Liver (tissue), 9 donors: ENCODE results near the gene GBA2. TPM values are rescaled to one million over a fixed set of nuclear protein-coding genes. Genes with fewer than 3 reads are reported as not detected.

ENCODE experiments used
- DNase-seq: peaks from one replicate; pipeline ENCODE4 v3.0.0-alpha.2; 2017; ENCODE audit warnings: low spot score
- H3K27ac ChIP-seq, 2 donors: one replicate each; pipeline ENCODE4 v1.7.0; 2013; ENCODE audit warnings: inconsistent platforms in 2 of 2, low read length in 2 of 2, control low read depth in 1 of 2, low read depth in 1 of 2, mild to moderate bottlenecking in 1 of 2
- H3K27me3 ChIP-seq, 4 donors: one replicate each; pipeline versions ENCODE4 v1.6.1 to v1.7.0; 2013; ENCODE audit warnings: low read length in 3 of 4, inconsistent platforms in 1 of 4, mild to moderate bottlenecking in 1 of 4, moderate library complexity in 1 of 4; ENCODE audit not compliant: control insufficient read depth in 4 of 4, insufficient read depth in 4 of 4
- H3K36me3 ChIP-seq, 4 donors: one replicate each; pipeline versions ENCODE4 v1.6.1 to v1.7.0; 2013; ENCODE audit warnings: low read length in 3 of 4, mild to moderate bottlenecking in 3 of 4, low read depth in 1 of 4, moderate library complexity in 1 of 4; ENCODE audit not compliant: control insufficient read depth in 4 of 4, insufficient read depth in 3 of 4
- H3K4me1 ChIP-seq, 4 donors: one replicate each; pipeline versions ENCODE4 v1.6.1 to v1.7.0; 2013; ENCODE audit warnings: low read length in 3 of 4, mild to moderate bottlenecking in 3 of 4, moderate library complexity in 1 of 4; ENCODE audit not compliant: control insufficient read depth in 4 of 4, insufficient read depth in 4 of 4
- H3K4me3 ChIP-seq, 3 donors: one replicate each; pipeline versions ENCODE4 v1.6.1 to v1.7.0; 2013; ENCODE audit warnings: low read length in 3 of 3, control low read depth in 1 of 3, low read depth in 1 of 3, mild to moderate bottlenecking in 1 of 3
- H3K9ac ChIP-seq, 2 donors: one replicate each; pipeline ENCODE4 v1.7.0; 2013; ENCODE audit warnings: low read length in 2 of 2, mild to moderate bottlenecking in 2 of 2, moderate library complexity in 2 of 2, control low read depth in 1 of 2, low read depth in 1 of 2
- H3K9me3 ChIP-seq, 4 donors: one replicate each; pipeline versions ENCODE4 v1.6.1 to v1.7.0; 2013; ENCODE audit warnings: low read length in 3 of 4; ENCODE audit not compliant: control insufficient read depth in 4 of 4
- ATF3 ChIP-seq: IDR thresholded peaks from 2 replicates; pipeline ENCODE4 v1.6.1; 2016; ENCODE audit warnings: antibody characterized with exemption
- CTCF ChIP-seq: fragments of 150-350 bp; IDR thresholded peaks from 2 replicates; pipeline ENCODE4 v1.5.1; 2017; ENCODE audit warnings: improper control_type of control experiment, low read depth, low read length; ENCODE audit not compliant: missing input control
- EGR1 ChIP-seq, 2 donors: IDR thresholded peaks; 2 replicates each; pipeline ENCODE4 v1.6.1; 2016 to 2018; ENCODE audit warnings: antibody characterized with exemption in 2 of 2, low read depth in 2 of 2
- FOXA1 ChIP-seq: IDR thresholded peaks from 2 replicates; pipeline ENCODE4 v1.6.1; 2016; ENCODE audit warnings: antibody characterized with exemption
- FOXA2 ChIP-seq: IDR thresholded peaks from 2 replicates; pipeline ENCODE4 v1.6.1; 2016; ENCODE audit warnings: antibody characterized with exemption
- GABPA ChIP-seq, 2 donors: IDR thresholded peaks in 1 of 2; conservative IDR thresholded peaks in 1 of 2; 2 replicates each; pipeline ENCODE4 v1.6.1; 2016; ENCODE audit warnings: antibody characterized with exemption in 2 of 2, mild to moderate bottlenecking in 1 of 2, moderate library complexity in 1 of 2
- HNF4A ChIP-seq, 2 donors: conservative IDR thresholded peaks; 2 replicates each; pipeline ENCODE4 v1.6.1; 2016; ENCODE audit warnings: antibody characterized with exemption in 2 of 2, mild to moderate bottlenecking in 2 of 2
- HNF4G ChIP-seq: IDR thresholded peaks from 2 replicates; pipeline ENCODE4 v1.6.1; 2016; ENCODE audit warnings: antibody characterized with exemption
- JUND ChIP-seq, 2 donors: IDR thresholded peaks; 2 replicates each; pipeline ENCODE4 v1.6.1; 2016; ENCODE audit warnings: antibody characterized with exemption in 2 of 2
- MAX ChIP-seq: IDR thresholded peaks from 2 replicates; pipeline ENCODE4 v1.6.1; 2016; ENCODE audit warnings: antibody characterized with exemption
- NR2F2 ChIP-seq: IDR thresholded peaks from 2 replicates; pipeline ENCODE4 v1.6.1; 2016; ENCODE audit warnings: antibody characterized with exemption
- RAD21 ChIP-seq, 2 donors: IDR thresholded peaks; 2 replicates each; pipeline ENCODE4 v1.6.1; 2016; ENCODE audit warnings: antibody characterized with exemption in 2 of 2, mild to moderate bottlenecking in 2 of 2
- REST ChIP-seq: IDR thresholded peaks from 2 replicates; pipeline ENCODE4 v1.6.1; 2016; ENCODE audit warnings: antibody characterized with exemption, mild to moderate bottlenecking
- RXRA ChIP-seq, 2 donors: IDR thresholded peaks; 2 replicates each; pipeline ENCODE4 v1.6.1; 2017 to 2018; ENCODE audit warnings: antibody characterized with exemption in 2 of 2, mild to moderate bottlenecking in 1 of 2
- SP1 ChIP-seq: IDR thresholded peaks from 2 replicates; pipeline ENCODE4 v1.6.1; 2018; ENCODE audit warnings: antibody characterized with exemption, mild to moderate bottlenecking
- TAF1 ChIP-seq: conservative IDR thresholded peaks from 2 replicates; pipeline ENCODE4 v1.6.1; 2016; ENCODE audit warnings: antibody characterized with exemption, mild to moderate bottlenecking
- YY1 ChIP-seq: IDR thresholded peaks from 2 replicates; pipeline ENCODE4 v1.6.1; 2016; ENCODE audit warnings: antibody characterized with exemption, mild to moderate bottlenecking
- ZBTB33 ChIP-seq: IDR thresholded peaks from 2 replicates; pipeline ENCODE4 v1.6.1; 2016; ENCODE audit warnings: antibody characterized with exemption
- WGBS: extraction: QIAGEN DNeasy Blood & Tissue Kit; methylation state at CpG from one replicate; pipeline ENCODE4 v1.1.7; 2013; 5-methylcytosine and 5-hydroxymethylcytosine counted together
- polyA plus RNA-seq, 2 donors: library from polyadenylated mRNA; stranded (reverse) in 1 of 2; unstranded in 1 of 2; fragments of 200-250 nt in 1 of 2; fragments of >200 nt in 1 of 2; fragmentation: Nextera tagmentation in 1 of 2; extraction: Ambion mirVana in 1 of 2; gene quantifications; one replicate each; pipeline versions ENCODE4 v1.2.1 to v1.2.3, GENCODE V29; 2013 to 2015
- total RNA-seq, 2 donors: library from RNA; depleted of rRNA; stranded (reverse); fragments of >200 nt; gene quantifications; one replicate each; pipeline ENCODE4 v1.2.3, GENCODE V29; 2014
- donor health status: healthy.
- donor health status: healthy.
- donor health status: healthy.
- donor health status: healthy.
- donor health status: healthy.

GBA2 gene
- total and polyA plus RNA-seq, 4 donors, result 24.1 to 65.3 (median 25.8) TPM

GRCh38 chr9:35737143-35737542 lies 11.9 kb downstream of the GBA2 start:
- WGBS, result 85% methylated on average over 7 of the region's 7 CpGs
- Histone ChIP-seq H3K27ac (no peak overlapping the region), H3K9ac (no peak overlapping the region), H3K4me3 (no peak overlapping the region), H3K9me3 (no peaks in the 10 kb centered on the region), H3K27me3 (no peaks in the 10 kb centered on the region), H3K4me1 (peaks cover 2 to 20% (median 10%) of the 10 kb centered on the region in 4 donors), H3K36me3 (peaks cover 20 to 66% (median 49%) of the 10 kb centered on the region in 4 donors)
- no peak for DNase-seq
- no peak for TF ChIP-seq ZBTB33
- no peak for TF ChIP-seq HNF4G
- no peak for TF ChIP-seq FOXA2
- TF ChIP-seq RXRA (IDR thresholded peaks at IDR 0.05), result no peak
- TF ChIP-seq ATF3, result no peak
- TF ChIP-seq JUND (IDR thresholded peaks at IDR 0.05), result no peak
- TF ChIP-seq RAD21 (IDR thresholded peaks at IDR 0.05), result no peak
- no peak for TF ChIP-seq TAF1
- no peak for TF ChIP-seq CTCF
- TF ChIP-seq REST, result no peak
- no peak for TF ChIP-seq FOXA1
- no peak for TF ChIP-seq GABPA (IDR thresholded peaks at IDR 0.05 in 1 of 2, conservative IDR thresholded peaks at IDR 0.05 in 1 of 2)
- no peak for TF ChIP-seq YY1
- no peak for TF ChIP-seq EGR1 (IDR thresholded peaks at IDR 0.05; ENCODE audit: low read depth in 2 of 2)
- no peak for TF ChIP-seq HNF4A (conservative IDR thresholded peaks at IDR 0.05)
- no peak for TF ChIP-seq SP1
- TF ChIP-seq NR2F2, result no peak
- TF ChIP-seq MAX, result no peak
